Upper lobe of left lung (tissue), 6 donors: ENCODE results near the gene NPRL2. TPM values are rescaled to one million over a fixed set of nuclear protein-coding genes. Genes with fewer than 3 reads are reported as not detected.

Experiments
- ATAC-seq, 2 donors: fragments of 200-7000 bp; cut with Tn5 transposase; one replicate each; pipeline ENCODE4 v1.9.1; 2022; ENCODE audit warnings: mild to moderate bottlenecking in 2 of 2, moderate library complexity in 2 of 2; ENCODE audit not compliant: low FRiP score in 2 of 2
- DNase-seq, 2 donors: peaks; one replicate each; pipeline ENCODE4 v3.0.0-alpha.2; 2019 to 2020
- H3K27ac ChIP-seq, 4 donors: fragments of 200-600 bp; sonication (generic); one replicate each; pipeline ENCODE4 v1.5.1; 2016 to 2019
- H3K27me3 ChIP-seq, 4 donors: fragments of 200-600 bp; sonication (generic); one replicate each; pipeline ENCODE4 v1.5.1; 2017 to 2019
- H3K36me3 ChIP-seq, 4 donors: fragments of 200-600 bp; sonication (generic); one replicate each; pipeline ENCODE4 v1.5.1; 2016 to 2019
- H3K4me1 ChIP-seq, 4 donors: fragments of 200-600 bp; sonication (generic); one replicate each; pipeline ENCODE4 v1.5.1; 2018 to 2019
- H3K4me3 ChIP-seq, 4 donors: fragments of 200-600 bp; sonication (generic); one replicate each; pipeline ENCODE4 v1.5.1; 2017 to 2019; ENCODE audit warnings: mild to moderate bottlenecking in 2 of 4, moderate library complexity in 1 of 4
- H3K9me3 ChIP-seq, 4 donors: fragments of 200-600 bp; sonication (generic); one replicate each; pipeline ENCODE4 v1.5.1; 2018 to 2019
- CTCF ChIP-seq, 6 experiments: fragments of 450-650 bp in 4 of 6; fragments of 200-600 bp in 2 of 6; sonication (generic) in 2 of 6; IDR thresholded peaks; one replicate each; pipeline ENCODE4 v1.5.1; 2016 to 2019; ENCODE audit warnings: antibody characterized with exemption in 6 of 6
- EP300 ChIP-seq, 4 donors: sonication (generic); formaldehyde crosslinking; IDR thresholded peaks; one replicate each; pipeline ENCODE4 v1.5.1; 2017; ENCODE audit warnings: antibody characterized with exemption in 4 of 4, control low read depth in 2 of 4
- POLR2A ChIP-seq, 4 donors: fragments of 450-650 bp; IDR thresholded peaks; one replicate each; pipeline ENCODE4 v1.5.1; 2016 to 2017; ENCODE audit warnings: antibody characterized with exemption in 4 of 4, mild to moderate bottlenecking in 2 of 4
- POLR2AphosphoS5 ChIP-seq, 2 donors: sonication (generic); formaldehyde crosslinking; IDR thresholded peaks; one replicate each; pipeline ENCODE4 v1.5.1; 2017; ENCODE audit warnings: antibody characterized with exemption in 2 of 2
- WGBS, 2 donors: methylation state at CpG; one replicate each; pipeline ENCODE4 v1.1.5; 2017 to 2018; 5-methylcytosine and 5-hydroxymethylcytosine counted together
- total RNA-seq, 6 donors: library from RNA; depleted of rRNA in 4 of 6; stranded (reverse); fragments of >200 nt in 4 of 6; gene quantifications; one replicate each; pipeline versions ENCODE4 v1.1.0 to v1.2.1, GENCODE V29; 2016 to 2021
- donor health status: DM: no; HTN: no; CAD: no; lungs with moderate emphysema.
- donor health status: DM: no; HTN: yes; CAD: no; lungs with severe emphysema.

Gene NPRL2
- total RNA-seq, 6 donors from 2014 or later, result 15.0 to 41.9 (median 17.3) TPM

DNA sequence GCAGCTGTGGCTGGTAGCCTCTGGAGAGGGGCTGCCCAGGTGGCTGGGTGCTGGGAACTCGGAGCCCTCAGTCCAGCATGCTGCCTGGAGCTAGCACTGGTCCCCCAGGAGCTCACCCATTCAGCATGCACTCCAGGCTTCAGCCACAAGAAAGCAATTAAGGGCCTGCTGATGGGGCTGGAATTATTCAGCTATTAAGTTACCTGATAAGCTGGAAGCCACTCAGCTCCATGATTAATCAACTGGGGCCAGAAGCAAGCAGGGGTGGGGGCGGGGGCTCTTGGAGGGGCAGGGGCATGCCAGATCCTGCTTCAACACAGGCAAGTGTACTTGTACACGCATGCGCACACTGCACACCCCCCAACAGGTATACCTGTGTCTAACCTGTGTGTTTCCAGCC lies 30.8 kb upstream of the NPRL2 start:
- ATAC-seq (no peak), DNase-seq (no peak)
- Histone ChIP-seq H3K4me1 (no peaks in the 10 kb centered on the region), H3K27me3 (no peaks in the 10 kb centered on the region), H3K27ac (no peak overlapping the region), H3K9me3 (no peaks in the 10 kb centered on the region), H3K36me3 (peaks cover 0 to 38% (median 4%) of the 10 kb centered on the region in 4 donors), H3K4me3 (no peak overlapping the region)
- TF ChIP-seq CTCF (IDR thresholded peaks at IDR 0.05), result no peak
- no peak for TF ChIP-seq EP300 (IDR thresholded peaks at IDR 0.05)
- no peak for TF ChIP-seq POLR2AphosphoS5 (IDR thresholded peaks at IDR 0.05)
- TF ChIP-seq POLR2A (IDR thresholded peaks at IDR 0.05), result no peak
- 67 to 83% methylated on average over 1 to 4 of the region's 4 CpGs for WGBS, 2 donors

- Histone ChIP-seq H3K36me3 (peaks cover 0 to 40% (median 4%) of the 10 kb centered on the region in 4 donors), H3K27me3 (no peaks in the 10 kb centered on the region), H3K4me3 (no peak overlapping the region), H3K9me3 (no peaks in the 10 kb centered on the region), H3K27ac (no peak overlapping the region), H3K4me1 (no peaks in the 10 kb centered on the region)
- DNase-seq (no peak), ATAC-seq (no peak)
- TF ChIP-seq CTCF (IDR thresholded peaks at IDR 0.05), result no peak
- 90 to 95% methylated on average over 12 to 17 of the region's 17 CpGs for WGBS, 2 donors
Measured at GRCh38 chr3:50380405-50381085, 30.0 kb upstream of the NPRL2 start.

GRCh38 chr3:50378757-50379156 lies 28.2 kb upstream of the NPRL2 start:
- ATAC-seq, result no peak
- Histone ChIP-seq H3K4me1 (no peaks in the 10 kb centered on the region), H3K27ac (no peak overlapping the region), H3K9me3 (no peaks in the 10 kb centered on the region), H3K4me3 (no peak overlapping the region), H3K27me3 (no peaks in the 10 kb centered on the region), H3K36me3 (peaks cover 0 to 50% (median 4%) of the 10 kb centered on the region in 4 donors)
- TF ChIP-seq CTCF (IDR thresholded peaks at IDR 0.05), result no peak
- no peak for TF ChIP-seq POLR2AphosphoS5 (IDR thresholded peaks at IDR 0.05)
- TF ChIP-seq EP300 (IDR thresholded peaks at IDR 0.05), result no peak
- TF ChIP-seq POLR2A (IDR thresholded peaks at IDR 0.05), result no peak
- DNase-seq, result no peak
- 91 to 94% methylated on average over 17 of the region's 17 CpGs for WGBS, 2 donors

DNA sequence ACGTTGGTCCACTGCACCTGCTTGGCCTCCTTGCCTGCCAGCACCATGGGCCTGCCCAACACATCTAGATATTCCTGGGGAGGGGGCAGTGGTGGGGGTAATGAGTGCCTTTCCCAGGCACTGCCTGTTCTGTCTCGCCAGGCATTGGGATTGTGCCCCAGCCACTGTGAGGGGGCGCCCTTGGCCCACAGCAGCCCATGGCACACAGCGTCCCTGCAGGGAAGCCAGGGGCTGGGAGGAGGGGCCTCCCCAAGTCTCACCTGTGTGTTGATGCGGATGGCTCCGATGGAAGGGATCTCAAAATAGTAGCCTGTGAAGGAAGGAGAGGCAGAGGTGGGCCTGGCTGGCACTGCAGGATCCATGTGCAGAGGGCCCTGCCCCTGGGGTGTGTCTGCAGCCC lies 27.4 kb upstream of the NPRL2 start:
- DNase-seq (no peak), ATAC-seq (no peak)
- Histone ChIP-seq H3K27ac (no peak overlapping the region), H3K4me1 (no peaks in the 10 kb centered on the region), H3K36me3 (peaks cover 0 to 47% (median 4%) of the 10 kb centered on the region in 4 donors), H3K9me3 (no peaks in the 10 kb centered on the region), H3K4me3 (no peak overlapping the region), H3K27me3 (no peaks in the 10 kb centered on the region)
- TF ChIP-seq POLR2A (IDR thresholded peaks at IDR 0.05) (no peak), EP300 (IDR thresholded peaks at IDR 0.05) (no peak), POLR2AphosphoS5 (IDR thresholded peaks at IDR 0.05) (no peak), CTCF (IDR thresholded peaks at IDR 0.05) (no peak)
- WGBS, 2 donors, result 87 to 90% methylated on average over 4 to 5 of the region's 6 CpGs
